ENCODE results near the gene BMPER. TPM values are rescaled to one million over a fixed set of nuclear protein-coding genes. Genes with fewer than 3 reads are reported as not detected.

Gene BMPER
- total and polyA plus RNA-seq, 2 of the 8 experiments (the other 6 are each of a cell fraction or from before 2014, with no cell fraction given) = 0.33 to 0.69 TPM

- POLR2A ChIA-PET (ENCODE audit: partially characterized antibody) = no interaction called here
- 93% methylated on average over 1 of the region's 1 CpG; no CpG with 5 or more reads in 1 of the 2 experiments for WGBS, 2 experiments (ENCODE audit: extremely low coverage in 1 of 2, insufficient coverage in 1 of 2, insufficient read length in 1 of 2, insufficient replicate concordance in 2 of 2, low coverage in 1 of 2, low lambda C conversion rate in 2 of 2, missing lambda C conversion rate in 1 of 2)
- no peak overlapping the region for H2AK5ac ChIP-seq (ENCODE audit: low read depth, low read length)
Measured at GRCh38 chr7:34163956-34164355, 258.6 kb downstream of the BMPER start.

More at GRCh38 chr7:34163956-34164355, 258.6 kb downstream of the BMPER start:
- Histone ChIP-seq H3K79me2 (ENCODE audit: control insufficient read depth in 1 of 2, insufficient read depth in 2 of 2, low read length in 2 of 2) (no peaks in the 10 kb centered on the region), H3K23ac (ENCODE audit: insufficient read length) (no peak overlapping the region), H3K14ac (ENCODE audit: insufficient read length) (no peak overlapping the region), H3K56ac (replicated peaks; ENCODE audit: insufficient read length, low read depth, low read length) (no peak overlapping the region), H2BK20ac (ENCODE audit: low read length) (no peak overlapping the region), H3K4me1 (replicated peaks in 1 of 4; ENCODE audit: control insufficient read depth in 3 of 4, insufficient read depth in 4 of 4, low read length in 3 of 4) (no peaks in the 10 kb centered on the region), H2BK12ac (ENCODE audit: low read depth, low read length) (no peak overlapping the region), H3K4me3 (ENCODE audit: extremely low read depth in 1 of 4, insufficient read depth in 2 of 4, low read depth in 3 of 4, low read length in 4 of 4) (no peak overlapping the region), H3K9ac (replicated peaks in 1 of 4; ENCODE audit: extremely low read depth in 1 of 4, low read depth in 3 of 4, low read length in 3 of 4) (no peak overlapping the region), H3K79me1 (ENCODE audit: low read depth, low read length) (no peaks in the 10 kb centered on the region), H4K8ac (ENCODE audit: extremely low read depth, insufficient read depth, low read length) (no peak overlapping the region), H4K91ac (replicated peaks; ENCODE audit: insufficient read length, low read length) (no peak overlapping the region), H3K23me2 (ENCODE audit: low read depth, low read length) (no peaks in the 10 kb centered on the region), H3K4me2 (ENCODE audit: insufficient read depth in 1 of 2, low read depth in 2 of 2, low read length in 2 of 2) (no peak overlapping the region), H2BK120ac (replicated peaks; ENCODE audit: low read depth, low read length) (no peak overlapping the region), H2BK5ac (ENCODE audit: low read depth, low read length) (no peak overlapping the region), H2BK15ac (ENCODE audit: low read length) (no peak overlapping the region), H3K4ac (replicated peaks; ENCODE audit: insufficient read length, low read depth, low read length) (no peak overlapping the region), H3K27me3 (replicated peaks in 1 of 4; ENCODE audit: control insufficient read depth in 3 of 4, extremely low read depth in 1 of 4, insufficient read depth in 3 of 4, low read length in 3 of 4) (no peaks in the 10 kb centered on the region), H3K36me3 (ENCODE audit: control insufficient read depth in 2 of 4, insufficient read depth in 4 of 4, low read length in 3 of 4) (no peaks in the 10 kb centered on the region), H3K18ac (ENCODE audit: extremely low read depth, low read length) (no peak overlapping the region), H3K9me3 (ENCODE audit: insufficient read depth in 2 of 2, low read depth in 1 of 2, low read length in 1 of 2) (no peaks in the 10 kb centered on the region), H4K20me1 (replicated peaks in 1 of 2; ENCODE audit: control insufficient read depth in 1 of 2, insufficient read depth in 2 of 2, low read length in 2 of 2) (no peaks in the 10 kb centered on the region), H4K5ac (ENCODE audit: insufficient read length, low read depth, low read length) (no peak overlapping the region), H2AFZ (ENCODE audit: low read length) (no peak overlapping the region), H3K27ac (ENCODE audit: low read depth, low read length) (no peak overlapping the region)
- CTCF ChIA-PET (ENCODE audit: partially characterized antibody) = interaction anchor here (1.2 to 13.5 kb wide), 6 partner anchors 9 to 514 kb away, joined by 3 to 197 read pairs (median 4); no protein-coding TSS in a partner anchor
- FAIRE-seq (no peak), DNase-seq (ENCODE audit: low read depth in 1 of 2, low spot score in 2 of 2) (no peak)
- TF ChIP-seq KDM1A (IDR thresholded peaks at IDR 0.05; ENCODE audit: borderline replicate concordance, low read length) (no peak), CTBP2 (IDR thresholded peaks at IDR 0.05; ENCODE audit: borderline replicate concordance, insufficient read depth, insufficient read length, low read length) (no peak), EP300 (IDR thresholded peaks at IDR 0.05; ENCODE audit: borderline replicate concordance in 1 of 2, low read depth in 2 of 2, low read length in 2 of 2) (no peak), BCL11A (IDR thresholded peaks at IDR 0.05; ENCODE audit: low read depth in 2 of 2, low read length in 2 of 2) (no peak), NANOG (IDR thresholded peaks at IDR 0.05; ENCODE audit: insufficient read depth, low read depth, low read length, poor library complexity, severe bottlenecking) (no peak), SIN3A (conservative IDR thresholded peaks at IDR 0.05 in 1 of 2, IDR thresholded peaks at IDR 0.05 in 1 of 2; ENCODE audit: low read depth in 1 of 2, low read length in 2 of 2) (no peak), JUN (IDR thresholded peaks at IDR 0.05; ENCODE audit: low read depth, low read length) (no peak), BRCA1 (IDR thresholded peaks at IDR 0.05; ENCODE audit: low read depth, low read length) (no peak)

All from H1 (cell line).